HEK293 (cell line): Measurements from ENCODE around the gene PDHX.
A peak's percentile ranks its signal among the peaks of the same experiment; 100 is the strongest.

ENCODE experiments used
- CTCF ChIA-PET: fragments of 350-600 bp; formaldehyde crosslinking; extraction: SDS; loops from one replicate; lab custom pipeline; 2021; ENCODE audit warnings: antibody characterized with exemption; lab: Yijun Ruan, JAX
- POLR2A ChIA-PET: fragments of 300-600 bp; formaldehyde crosslinking; extraction: SDS; loops from one replicate; lab custom pipeline; 2020; ENCODE audit warnings: antibody characterized with exemption, inconsistent platforms; lab: Yijun Ruan, JAX
- H3K27ac ChIP-seq: fragments of 200-500 bp; sonication (Bioruptor generic); 2 replicates; pipeline ENCODE4 v1.5.1; 2014; ENCODE audit warnings: low read depth, low read length, control low read depth, inconsistent platforms; ENCODE audit errors: extremely low read depth
- H3K36me3 ChIP-seq, 2 experiments: fragments of 200-500 bp in 1 of 2; sonication (Bioruptor generic) in 1 of 2; 1 replicate in 1 of 2; 2 replicates in 1 of 2; pipeline ENCODE4 v1.5.1; 2014 to 2017; ENCODE audit warnings: inconsistent platforms in 2 of 2, low read length in 2 of 2; ENCODE audit not compliant: control insufficient read depth in 2 of 2, insufficient read depth in 1 of 2
- H3K4me1 ChIP-seq: fragments of 200-500 bp; sonication (Bioruptor generic); 2 replicates; pipeline ENCODE4 v1.5.1; 2014; ENCODE audit warnings: mild to moderate bottlenecking, low read length, inconsistent platforms; ENCODE audit not compliant: control insufficient read depth, insufficient read depth
- H3K4me3 ChIP-seq: 2 replicates; pipeline ENCODE4 v1.5.1; 2011; ENCODE audit warnings: low read depth, mild to moderate bottlenecking, control low read depth, low read length, moderate library complexity
- H3K9me3 ChIP-seq: fragments of 200-500 bp; sonication (Bioruptor generic); 2 replicates; pipeline ENCODE4 v1.5.1; 2014; ENCODE audit warnings: low read depth, low read length, inconsistent platforms; ENCODE audit not compliant: control insufficient read depth, insufficient read depth
- AEBP2 ChIP-seq: fragments of 450-650 bp; formaldehyde crosslinking; IDR thresholded peaks from 2 replicates; pipeline ENCODE4 v1.5.1; 2016; ENCODE audit warnings: missing biosample characterization, missing genetic modification characterization, borderline replicate concordance
- ATF2 ChIP-seq: fragments of 450-650 bp; formaldehyde crosslinking; IDR thresholded peaks from 2 replicates; pipeline ENCODE4 v1.5.1; 2016; ENCODE audit warnings: missing biosample characterization, missing genetic modification characterization, low read depth
- KLF10 ChIP-seq: fragments of 450-650 bp; IDR thresholded peaks from 2 replicates; pipeline ENCODE4 v1.5.1; 2018; ENCODE audit warnings: missing biosample characterization, mild to moderate bottlenecking, missing genetic modification characterization
- PRDM1 ChIP-seq: fragments of 450-650 bp; formaldehyde crosslinking; IDR thresholded peaks from 2 replicates; pipeline ENCODE4; 2016; ENCODE audit warnings: missing biosample characterization, missing genetic modification characterization
- YY1 ChIP-seq: fragments of 450-650 bp; formaldehyde crosslinking; IDR thresholded peaks from 2 replicates; pipeline ENCODE4 v1.5.1; 2018; ENCODE audit warnings: missing biosample characterization, missing genetic modification characterization
- ZNF121 ChIP-seq: fragments of 450-650 bp; formaldehyde crosslinking; IDR thresholded peaks from 2 replicates; pipeline ENCODE4 v1.5.1; 2016; ENCODE audit warnings: missing biosample characterization, missing genetic modification characterization
- ZNF169 ChIP-seq: fragments of 450-650 bp; formaldehyde crosslinking; IDR thresholded peaks from 2 replicates; pipeline ENCODE4 v1.5.1; 2016; ENCODE audit warnings: missing biosample characterization, missing genetic modification characterization
- ZNF248 ChIP-seq: fragments of 450-650 bp; formaldehyde crosslinking; IDR thresholded peaks from 2 replicates; pipeline ENCODE4 v1.5.1; 2017; ENCODE audit warnings: missing biosample characterization, missing genetic modification characterization
- ZNF394 ChIP-seq: fragments of 450-650 bp; formaldehyde crosslinking; IDR thresholded peaks from 2 replicates; pipeline ENCODE4 v1.5.1; 2016; ENCODE audit warnings: missing biosample characterization, missing genetic modification characterization, mild to moderate bottlenecking, moderate library complexity, borderline replicate concordance
- ZNF529 ChIP-seq: fragments of 450-650 bp; formaldehyde crosslinking; IDR thresholded peaks from 2 replicates; pipeline ENCODE4 v1.5.1; 2017; ENCODE audit warnings: missing genetic modification characterization, missing biosample characterization; ENCODE audit not compliant: insufficient replicate concordance
- ZNF560 ChIP-seq: fragments of 450-650 bp; formaldehyde crosslinking; IDR thresholded peaks from 2 replicates; pipeline ENCODE4 v1.5.1; 2017; ENCODE audit warnings: missing biosample characterization, missing genetic modification characterization, borderline replicate concordance
- ZNF621 ChIP-seq: fragments of 450-650 bp; formaldehyde crosslinking; IDR thresholded peaks from 2 replicates; pipeline ENCODE4 v1.5.1; 2017; ENCODE audit warnings: missing biosample characterization, missing genetic modification characterization
- ZNF645 ChIP-seq: fragments of 450-650 bp; formaldehyde crosslinking; IDR thresholded peaks from 2 replicates; pipeline ENCODE4; 2016; ENCODE audit warnings: missing biosample characterization, missing genetic modification characterization
- ZNF76 ChIP-seq: fragments of 450-650 bp; formaldehyde crosslinking; IDR thresholded peaks from 2 replicates; pipeline ENCODE4; 2016; ENCODE audit warnings: low read depth, missing biosample characterization, missing genetic modification characterization, borderline replicate concordance
- ZNF843 ChIP-seq: fragments of 450-650 bp; formaldehyde crosslinking; IDR thresholded peaks from 2 replicates; pipeline ENCODE4 v1.5.1; 2016; ENCODE audit warnings: missing biosample characterization, missing genetic modification characterization
- TF ChIP-seq, protein P1 (sequence below): fragments of 450-650 bp; formaldehyde crosslinking; IDR thresholded peaks from 2 replicates; pipeline ENCODE4 v1.5.1; 2016; ENCODE audit warnings: missing biosample characterization, missing genetic modification characterization
- TF ChIP-seq, protein P2 (sequence below): sonication (generic); formaldehyde crosslinking; IDR thresholded peaks from 2 replicates; pipeline ENCODE4 v1.8.1; 2022; ENCODE audit warnings: mild to moderate bottlenecking, moderate library complexity, missing genetic modification reagents
- TF ChIP-seq, protein P3 (sequence below): fragments of 450-650 bp; formaldehyde crosslinking; IDR thresholded peaks from 2 replicates; pipeline ENCODE4 v1.5.1; 2016; ENCODE audit warnings: missing biosample characterization, missing genetic modification characterization, borderline replicate concordance
- TF ChIP-seq, protein P4 (sequence below): fragments of 450-650 bp; IDR thresholded peaks from 2 replicates; pipeline ENCODE4 v1.5.1; 2018; ENCODE audit warnings: missing biosample characterization, missing genetic modification characterization

PDHX gene

DNA sequence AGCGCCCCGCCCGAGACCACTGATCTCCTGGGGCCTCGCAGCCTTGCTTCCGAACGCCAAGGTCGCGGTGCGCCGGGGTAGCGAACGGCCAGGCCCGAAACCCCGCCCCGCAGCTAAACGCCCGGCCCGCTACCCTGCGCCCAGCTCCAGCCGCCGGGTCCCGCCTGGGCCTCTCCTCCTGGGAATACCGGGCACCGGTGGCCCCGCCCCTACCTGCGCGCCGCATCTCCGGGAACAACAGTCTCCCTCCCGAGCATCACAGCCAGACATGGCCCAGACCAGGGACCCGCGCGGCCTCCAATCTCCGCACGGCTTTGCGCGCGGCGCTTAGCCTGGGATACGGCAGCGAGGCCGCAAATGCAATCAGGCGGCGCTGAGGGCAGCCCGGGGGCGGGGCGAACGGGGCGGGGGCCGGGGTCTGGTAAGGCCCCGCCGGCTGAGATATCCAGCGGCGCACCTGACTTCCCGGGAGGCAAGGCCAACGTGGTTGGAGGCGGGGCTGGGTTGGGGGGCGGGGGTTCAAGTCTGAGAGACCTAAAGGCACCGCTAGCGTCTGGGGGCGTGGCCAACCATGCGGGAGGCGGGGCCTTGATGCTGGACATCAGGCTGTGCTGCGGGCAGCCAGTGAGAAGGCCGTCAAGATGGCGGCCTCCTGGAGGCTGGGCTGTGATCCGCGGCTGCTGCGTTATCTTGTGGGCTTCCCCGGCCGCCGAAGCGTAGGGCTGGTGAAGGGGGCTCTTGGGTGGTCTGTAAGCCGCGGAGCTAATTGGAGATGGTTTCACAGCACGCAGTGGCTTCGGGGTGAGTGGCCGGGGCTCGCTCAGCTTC, at the start of gene PDHX, which contains the start of gene APIP:
TSS of gene PDHX (plus strand) at position 604 of the 828 bp plus-strand sequence. CDS start at position 642, 38 bp downstream.
TSS of gene APIP (minus strand) at position 365 of the 828 bp plus-strand sequence. CDS start at position 270, 95 bp downstream.
- ChIA-PET CTCF (interaction anchor here (0.9 to 1.0 kb wide), 2 partner anchors 11 to 330 kb away, joined by 3 to 5 read pairs; no protein-coding TSS in a partner anchor), POLR2A (interaction anchor here (0.7 to 1.2 kb wide), 3 partner anchors 9 to 166 kb away, joined by 3 to 5 read pairs (median 5); no protein-coding TSS in a partner anchor)
- Histone ChIP-seq H3K4me1 (no peaks in the 10 kb centered on the region), H3K27ac (peak within 1 kb of the TSS; percentile 86), H3K36me3 (peaks cover 0 to 12% of the 10 kb centered on the region in 2 experiments; a peak in 1 of 3 replicates), H3K9me3 (no peaks in the 10 kb centered on the region), H3K4me3 (peak within 1 kb of the TSS; percentile 93)
- TF ChIP-seq PRDM1 (tag by site-specific recombination) (no peak), ZNF529 (tag by site-specific recombination) (no peak), ZNF248 (tag by site-specific recombination) (no peak), AEBP2 (tag by site-specific recombination) (no peak), KLF10 (tag by site-specific recombination) (peak; percentile 43; the same call in 1 of the 2 replicates), ZNF121 (tag by site-specific recombination) (no peak), ATF2 (tag by site-specific recombination) (no peak), ZNF843 (peak; percentile 34; the same call in 1 of the 2 replicates), ZNF169 (tag by site-specific recombination) (no peak), YY1 (tag by site-specific recombination) (peak; percentile 82), ZNF76 (tag by site-specific recombination) (no peak), ZNF621 (tag by site-specific recombination) (no peak), ZNF560 (tag by site-specific recombination) (no peak), ZNF394 (tag by site-specific recombination) (peak; percentile 38; the same call in 1 of the 2 replicates), ZNF645 (tag by site-specific recombination) (no peak)
- TF ChIP-seq, protein P1, sequence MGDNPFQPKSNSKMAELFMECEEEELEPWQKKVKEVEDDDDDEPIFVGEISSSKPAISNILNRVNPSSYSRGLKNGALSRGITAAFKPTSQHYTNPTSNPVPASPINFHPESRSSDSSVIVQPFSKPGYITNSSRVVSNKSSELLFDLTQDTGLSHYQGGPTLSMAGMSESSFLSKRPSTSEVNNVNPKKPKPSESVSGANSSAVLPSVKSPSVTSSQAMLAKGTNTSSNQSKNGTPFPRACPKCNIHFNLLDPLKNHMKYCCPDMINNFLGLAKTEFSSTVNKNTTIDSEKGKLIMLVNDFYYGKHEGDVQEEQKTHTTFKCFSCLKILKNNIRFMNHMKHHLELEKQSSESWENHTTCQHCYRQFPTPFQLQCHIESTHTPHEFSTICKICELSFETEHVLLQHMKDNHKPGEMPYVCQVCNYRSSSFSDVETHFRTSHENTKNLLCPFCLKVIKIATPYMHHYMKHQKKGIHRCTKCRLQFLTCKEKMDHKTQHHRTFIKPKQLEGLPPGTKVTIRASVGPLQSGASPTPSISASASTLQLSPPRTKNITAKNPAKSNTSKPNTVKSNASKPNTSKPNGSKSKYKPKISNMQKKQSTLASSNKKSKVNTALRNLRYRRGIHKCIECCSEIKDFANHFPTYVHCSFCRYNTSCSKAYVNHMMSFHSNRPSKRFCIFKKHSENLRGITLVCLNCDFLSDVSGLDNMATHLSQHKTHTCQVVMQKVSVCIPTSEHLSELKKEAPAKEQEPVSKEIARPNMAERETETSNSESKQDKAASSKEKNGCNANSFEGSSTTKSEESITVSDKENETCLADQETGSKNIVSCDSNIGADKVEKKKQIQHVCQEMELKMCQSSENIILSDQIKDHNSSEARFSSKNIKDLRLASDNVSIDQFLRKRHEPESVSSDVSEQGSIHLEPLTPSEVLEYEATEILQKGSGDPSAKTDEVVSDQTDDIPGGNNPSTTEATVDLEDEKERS (tag by site-specific recombination), result no peak
- TF ChIP-seq, protein P2, sequence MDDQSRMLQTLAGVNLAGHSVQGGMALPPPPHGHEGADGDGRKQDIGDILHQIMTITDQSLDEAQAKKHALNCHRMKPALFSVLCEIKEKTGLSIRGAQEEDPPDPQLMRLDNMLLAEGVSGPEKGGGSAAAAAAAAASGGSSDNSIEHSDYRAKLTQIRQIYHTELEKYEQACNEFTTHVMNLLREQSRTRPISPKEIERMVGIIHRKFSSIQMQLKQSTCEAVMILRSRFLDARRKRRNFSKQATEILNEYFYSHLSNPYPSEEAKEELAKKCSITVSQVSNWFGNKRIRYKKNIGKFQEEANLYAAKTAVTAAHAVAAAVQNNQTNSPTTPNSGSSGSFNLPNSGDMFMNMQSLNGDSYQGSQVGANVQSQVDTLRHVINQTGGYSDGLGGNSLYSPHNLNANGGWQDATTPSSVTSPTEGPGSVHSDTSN (CRISPR knock-in tag), result no peak
- TF ChIP-seq, protein P3, sequence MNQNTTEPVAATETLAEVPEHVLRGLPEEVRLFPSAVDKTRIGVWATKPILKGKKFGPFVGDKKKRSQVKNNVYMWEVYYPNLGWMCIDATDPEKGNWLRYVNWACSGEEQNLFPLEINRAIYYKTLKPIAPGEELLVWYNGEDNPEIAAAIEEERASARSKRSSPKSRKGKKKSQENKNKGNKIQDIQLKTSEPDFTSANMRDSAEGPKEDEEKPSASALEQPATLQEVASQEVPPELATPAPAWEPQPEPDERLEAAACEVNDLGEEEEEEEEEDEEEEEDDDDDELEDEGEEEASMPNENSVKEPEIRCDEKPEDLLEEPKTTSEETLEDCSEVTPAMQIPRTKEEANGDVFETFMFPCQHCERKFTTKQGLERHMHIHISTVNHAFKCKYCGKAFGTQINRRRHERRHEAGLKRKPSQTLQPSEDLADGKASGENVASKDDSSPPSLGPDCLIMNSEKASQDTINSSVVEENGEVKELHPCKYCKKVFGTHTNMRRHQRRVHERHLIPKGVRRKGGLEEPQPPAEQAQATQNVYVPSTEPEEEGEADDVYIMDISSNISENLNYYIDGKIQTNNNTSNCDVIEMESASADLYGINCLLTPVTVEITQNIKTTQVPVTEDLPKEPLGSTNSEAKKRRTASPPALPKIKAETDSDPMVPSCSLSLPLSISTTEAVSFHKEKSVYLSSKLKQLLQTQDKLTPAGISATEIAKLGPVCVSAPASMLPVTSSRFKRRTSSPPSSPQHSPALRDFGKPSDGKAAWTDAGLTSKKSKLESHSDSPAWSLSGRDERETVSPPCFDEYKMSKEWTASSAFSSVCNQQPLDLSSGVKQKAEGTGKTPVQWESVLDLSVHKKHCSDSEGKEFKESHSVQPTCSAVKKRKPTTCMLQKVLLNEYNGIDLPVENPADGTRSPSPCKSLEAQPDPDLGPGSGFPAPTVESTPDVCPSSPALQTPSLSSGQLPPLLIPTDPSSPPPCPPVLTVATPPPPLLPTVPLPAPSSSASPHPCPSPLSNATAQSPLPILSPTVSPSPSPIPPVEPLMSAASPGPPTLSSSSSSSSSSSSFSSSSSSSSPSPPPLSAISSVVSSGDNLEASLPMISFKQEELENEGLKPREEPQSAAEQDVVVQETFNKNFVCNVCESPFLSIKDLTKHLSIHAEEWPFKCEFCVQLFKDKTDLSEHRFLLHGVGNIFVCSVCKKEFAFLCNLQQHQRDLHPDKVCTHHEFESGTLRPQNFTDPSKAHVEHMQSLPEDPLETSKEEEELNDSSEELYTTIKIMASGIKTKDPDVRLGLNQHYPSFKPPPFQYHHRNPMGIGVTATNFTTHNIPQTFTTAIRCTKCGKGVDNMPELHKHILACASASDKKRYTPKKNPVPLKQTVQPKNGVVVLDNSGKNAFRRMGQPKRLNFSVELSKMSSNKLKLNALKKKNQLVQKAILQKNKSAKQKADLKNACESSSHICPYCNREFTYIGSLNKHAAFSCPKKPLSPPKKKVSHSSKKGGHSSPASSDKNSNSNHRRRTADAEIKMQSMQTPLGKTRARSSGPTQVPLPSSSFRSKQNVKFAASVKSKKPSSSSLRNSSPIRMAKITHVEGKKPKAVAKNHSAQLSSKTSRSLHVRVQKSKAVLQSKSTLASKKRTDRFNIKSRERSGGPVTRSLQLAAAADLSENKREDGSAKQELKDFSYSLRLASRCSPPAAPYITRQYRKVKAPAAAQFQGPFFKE (tag by site-specific recombination), result no peak
- TF ChIP-seq, protein P4, sequence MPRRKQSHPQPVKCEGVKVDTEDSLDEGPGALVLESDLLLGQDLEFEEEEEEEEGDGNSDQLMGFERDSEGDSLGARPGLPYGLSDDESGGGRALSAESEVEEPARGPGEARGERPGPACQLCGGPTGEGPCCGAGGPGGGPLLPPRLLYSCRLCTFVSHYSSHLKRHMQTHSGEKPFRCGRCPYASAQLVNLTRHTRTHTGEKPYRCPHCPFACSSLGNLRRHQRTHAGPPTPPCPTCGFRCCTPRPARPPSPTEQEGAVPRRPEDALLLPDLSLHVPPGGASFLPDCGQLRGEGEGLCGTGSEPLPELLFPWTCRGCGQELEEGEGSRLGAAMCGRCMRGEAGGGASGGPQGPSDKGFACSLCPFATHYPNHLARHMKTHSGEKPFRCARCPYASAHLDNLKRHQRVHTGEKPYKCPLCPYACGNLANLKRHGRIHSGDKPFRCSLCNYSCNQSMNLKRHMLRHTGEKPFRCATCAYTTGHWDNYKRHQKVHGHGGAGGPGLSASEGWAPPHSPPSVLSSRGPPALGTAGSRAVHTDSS (tag by site-specific recombination), result no peak
